Stimulated activated CD4-positive, alpha-beta T cell treated with anti-CD3 and anti-CD28 coated beads, Interleukin-1b, Interleukin-23, amount 100 ng/mL, for 1 hour (primary cell): ENCODE results near the gene COL17A1.

Experiments
- DNase-seq, 2 donors: peaks; one replicate each; pipeline ENCODE4 v3.0.0-alpha.2; 2020; ENCODE audit warnings: low read depth in 2 of 2

COL17A1 gene

DNA sequence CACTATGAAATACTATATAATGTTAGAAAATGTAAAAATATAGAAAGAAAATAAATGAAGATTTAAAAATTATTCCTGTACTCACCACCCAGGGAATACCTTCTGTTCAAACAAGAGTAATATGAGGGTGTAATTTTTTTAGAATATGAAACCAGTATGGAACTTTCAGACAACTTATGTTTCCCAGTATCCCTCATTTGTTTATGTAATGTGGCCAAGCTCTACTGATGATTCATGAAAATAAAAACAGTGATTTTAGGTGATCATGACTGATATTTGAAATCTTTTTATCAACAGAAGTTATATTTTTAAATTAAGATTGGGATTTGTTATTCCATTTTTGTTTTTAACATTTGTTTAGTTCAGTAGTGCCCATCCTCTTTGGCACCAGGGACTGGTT lies 100.0 kb downstream of the COL17A1 start:
- no peak for DNase-seq

DNA sequence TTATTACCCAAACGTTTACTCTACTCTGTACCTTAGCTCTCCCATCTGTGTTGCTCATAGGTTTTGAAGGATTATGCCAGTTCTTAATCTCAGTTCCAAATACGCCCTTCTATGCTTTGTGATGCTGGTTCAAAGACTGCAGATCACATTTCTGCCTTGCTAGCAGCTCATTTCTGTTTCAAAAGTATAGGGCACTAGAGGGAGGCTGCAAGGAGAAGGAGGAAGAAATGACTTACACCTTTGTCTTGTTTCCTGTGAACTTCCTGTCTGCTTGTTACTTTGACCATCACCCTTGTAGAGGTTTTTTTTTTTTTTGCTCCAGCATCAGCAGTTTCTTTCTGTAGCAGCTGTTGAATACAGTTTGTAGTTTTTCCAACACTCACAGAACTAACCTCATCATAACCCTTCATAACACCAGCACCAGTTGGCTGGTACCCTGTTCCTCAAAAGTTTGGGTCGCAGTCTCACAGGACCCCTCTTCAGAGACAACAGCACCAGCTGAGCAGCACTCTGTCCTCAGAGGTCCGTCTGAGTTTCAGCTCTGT lies 102.2 kb downstream of the COL17A1 start:
- no peak for DNase-seq

DNA sequence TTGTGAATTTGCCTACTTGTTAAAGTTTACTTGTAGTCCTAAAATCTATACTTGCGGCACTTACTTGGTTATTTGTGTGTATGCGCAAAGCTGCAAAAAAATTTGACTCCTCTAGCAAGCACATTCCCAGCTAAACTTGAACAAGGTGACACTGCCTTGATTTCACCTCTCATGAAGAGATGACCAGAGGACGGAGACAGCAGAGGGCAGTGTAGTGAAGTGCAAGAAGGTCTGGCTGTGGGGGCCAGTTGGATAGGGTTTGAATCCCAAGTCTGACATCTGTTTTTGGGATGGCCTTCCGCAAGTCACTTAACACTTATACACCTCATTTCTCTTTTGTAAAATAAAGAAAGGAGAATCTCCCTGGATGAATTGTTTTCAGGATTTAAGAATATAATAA lies 103.0 kb downstream of the COL17A1 start:
- no peak for DNase-seq
